Nephron progenitor cell (in vitro differentiated cells): ENCODE data around the gene DNASE1.

Experiments
- DNase-seq: peaks from one replicate; pipeline ENCODE4 v3.0.0; 2021
- H3K27ac Mint-ChIP-seq: 2 replicates; pipeline ENCODE4 v1.8.0; 2021; ENCODE audit warnings: mild to moderate bottlenecking, moderate library complexity, mixed read lengths
- H3K27me3 Mint-ChIP-seq: 2 replicates; pipeline ENCODE4 v1.8.0; 2021; ENCODE audit warnings: mild to moderate bottlenecking, low read depth, mixed read lengths; ENCODE audit not compliant: poor library complexity
- H3K36me3 Mint-ChIP-seq: 2 replicates; pipeline ENCODE4 v1.8.0; 2021; ENCODE audit warnings: low read depth, mixed read lengths
- H3K4me1 Mint-ChIP-seq: 2 replicates; pipeline ENCODE4 v1.8.0; 2021; ENCODE audit warnings: mixed read lengths
- H3K4me3 Mint-ChIP-seq: 2 replicates; pipeline ENCODE4 v1.8.0; 2021; ENCODE audit warnings: mild to moderate bottlenecking, moderate library complexity, mixed read lengths
- H3K9me3 Mint-ChIP-seq: 2 replicates; pipeline ENCODE4 v1.8.0; 2021; ENCODE audit warnings: mild to moderate bottlenecking, moderate library complexity, mixed read lengths
- TF ChIP-seq, protein P1 (sequence below): fragments of 200-600 bp; sonication (generic); IDR thresholded peaks from 2 replicates; pipeline ENCODE4 v1.5.0; 2021; ENCODE audit warnings: antibody characterized with exemption

The DNASE1 gene

DNA sequence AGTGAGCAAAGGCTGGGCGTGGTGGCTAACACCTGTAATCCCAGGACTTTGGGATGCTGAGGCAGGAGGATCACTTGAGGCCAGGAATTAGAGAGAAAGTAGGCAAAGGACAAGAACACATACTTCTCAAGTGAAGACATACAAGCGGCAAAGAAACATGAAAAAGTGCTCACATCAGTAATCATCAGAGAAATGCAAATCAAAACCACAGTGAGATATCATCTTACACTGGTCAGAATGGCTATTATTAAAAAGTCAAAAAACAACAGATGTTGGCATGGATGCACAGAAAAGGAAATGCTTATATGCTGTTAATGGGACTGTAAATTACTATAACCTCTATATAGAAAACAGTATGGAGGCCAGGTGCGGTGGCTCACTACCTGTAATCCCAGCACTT lies 30.8 kb upstream of the DNASE1 start:
- H3K4me1 Mint-ChIP-seq, result no peaks in the 10 kb centered on the region
- peaks cover 4% of the 10 kb centered on the region for H3K36me3 Mint-ChIP-seq
- peaks cover 2% of the 10 kb centered on the region for H3K9me3 Mint-ChIP-seq
- DNase-seq, result no peak
- H3K27ac Mint-ChIP-seq, result no peak overlapping the region
- H3K27me3 Mint-ChIP-seq, result no peaks in the 10 kb centered on the region
- TF ChIP-seq, protein P1, sequence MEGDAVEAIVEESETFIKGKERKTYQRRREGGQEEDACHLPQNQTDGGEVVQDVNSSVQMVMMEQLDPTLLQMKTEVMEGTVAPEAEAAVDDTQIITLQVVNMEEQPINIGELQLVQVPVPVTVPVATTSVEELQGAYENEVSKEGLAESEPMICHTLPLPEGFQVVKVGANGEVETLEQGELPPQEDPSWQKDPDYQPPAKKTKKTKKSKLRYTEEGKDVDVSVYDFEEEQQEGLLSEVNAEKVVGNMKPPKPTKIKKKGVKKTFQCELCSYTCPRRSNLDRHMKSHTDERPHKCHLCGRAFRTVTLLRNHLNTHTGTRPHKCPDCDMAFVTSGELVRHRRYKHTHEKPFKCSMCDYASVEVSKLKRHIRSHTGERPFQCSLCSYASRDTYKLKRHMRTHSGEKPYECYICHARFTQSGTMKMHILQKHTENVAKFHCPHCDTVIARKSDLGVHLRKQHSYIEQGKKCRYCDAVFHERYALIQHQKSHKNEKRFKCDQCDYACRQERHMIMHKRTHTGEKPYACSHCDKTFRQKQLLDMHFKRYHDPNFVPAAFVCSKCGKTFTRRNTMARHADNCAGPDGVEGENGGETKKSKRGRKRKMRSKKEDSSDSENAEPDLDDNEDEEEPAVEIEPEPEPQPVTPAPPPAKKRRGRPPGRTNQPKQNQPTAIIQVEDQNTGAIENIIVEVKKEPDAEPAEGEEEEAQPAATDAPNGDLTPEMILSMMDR, result no peak
- H3K4me3 Mint-ChIP-seq, result no peak overlapping the region

DNA sequence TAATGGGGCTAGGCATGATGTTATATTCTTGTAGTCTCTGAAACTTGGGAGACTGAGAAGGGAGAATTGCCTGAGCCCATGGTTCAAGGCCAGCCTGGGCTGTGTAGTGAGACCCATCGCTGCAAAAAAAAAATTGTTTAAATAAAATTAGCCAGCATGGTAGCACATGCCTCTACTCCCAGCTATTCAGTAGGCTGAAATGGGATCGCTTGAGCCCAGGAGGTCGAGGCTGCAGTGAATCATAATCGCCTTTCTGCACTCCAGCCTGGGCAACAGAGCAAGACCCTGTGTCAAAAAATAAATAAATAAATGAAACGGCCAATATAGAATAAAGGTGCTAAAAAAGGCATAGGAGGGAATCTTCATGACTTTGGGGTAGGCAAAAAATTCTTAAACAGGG lies 29.2 kb upstream of the DNASE1 start:
- Mint-ChIP-seq H3K4me3 (no peak overlapping the region), H3K36me3 (peaks cover 2% of the 10 kb centered on the region), H3K27ac (no peak overlapping the region), H3K4me1 (no peaks in the 10 kb centered on the region), H3K9me3 (no peaks in the 10 kb centered on the region), H3K27me3 (no peaks in the 10 kb centered on the region)
- DNase-seq, result no peak
- TF ChIP-seq, protein P1, result no peak

DNA sequence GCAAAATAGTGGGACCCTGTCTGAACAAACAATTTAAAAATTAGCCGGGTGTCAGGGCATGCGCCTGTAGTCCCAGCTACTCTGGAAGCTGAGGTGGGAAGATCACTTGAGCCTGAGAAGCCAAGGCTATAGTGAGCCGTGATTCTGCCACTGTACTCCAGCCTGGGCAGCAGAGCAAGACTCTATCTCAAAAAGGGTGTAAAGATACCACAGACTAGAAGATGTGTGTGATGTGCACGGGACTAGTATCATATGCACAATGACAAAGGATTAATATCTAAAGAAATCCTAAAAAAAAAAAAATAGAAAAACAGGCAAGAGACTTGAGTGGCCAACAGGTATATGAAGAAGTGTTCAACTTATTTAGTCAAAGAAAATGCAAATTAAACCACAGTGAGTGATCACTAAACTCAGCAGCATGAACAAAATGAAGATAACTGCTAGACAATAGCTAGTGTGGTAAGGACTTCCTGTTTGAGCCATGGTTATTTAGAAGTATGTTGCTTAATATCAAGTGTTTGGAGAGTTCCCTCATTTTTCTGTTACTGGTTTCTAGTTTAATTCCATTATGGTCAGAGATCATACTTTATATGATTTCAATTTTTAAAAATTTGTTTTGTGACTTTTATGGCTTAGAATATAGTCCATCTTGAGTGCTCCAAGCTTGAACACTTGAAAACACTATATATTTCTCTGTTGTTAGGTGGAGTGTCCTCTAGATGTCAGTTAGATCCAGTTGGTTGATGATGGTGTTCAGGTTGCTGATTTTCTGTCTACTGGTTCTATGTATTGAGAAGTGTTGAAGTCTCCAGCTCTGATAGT lies 28.4 kb upstream of the DNASE1 start:
- Mint-ChIP-seq H3K9me3 (no peaks in the 10 kb centered on the region), H3K36me3 (peaks cover 5% of the 10 kb centered on the region), H3K4me3 (no peak overlapping the region)

DNA sequence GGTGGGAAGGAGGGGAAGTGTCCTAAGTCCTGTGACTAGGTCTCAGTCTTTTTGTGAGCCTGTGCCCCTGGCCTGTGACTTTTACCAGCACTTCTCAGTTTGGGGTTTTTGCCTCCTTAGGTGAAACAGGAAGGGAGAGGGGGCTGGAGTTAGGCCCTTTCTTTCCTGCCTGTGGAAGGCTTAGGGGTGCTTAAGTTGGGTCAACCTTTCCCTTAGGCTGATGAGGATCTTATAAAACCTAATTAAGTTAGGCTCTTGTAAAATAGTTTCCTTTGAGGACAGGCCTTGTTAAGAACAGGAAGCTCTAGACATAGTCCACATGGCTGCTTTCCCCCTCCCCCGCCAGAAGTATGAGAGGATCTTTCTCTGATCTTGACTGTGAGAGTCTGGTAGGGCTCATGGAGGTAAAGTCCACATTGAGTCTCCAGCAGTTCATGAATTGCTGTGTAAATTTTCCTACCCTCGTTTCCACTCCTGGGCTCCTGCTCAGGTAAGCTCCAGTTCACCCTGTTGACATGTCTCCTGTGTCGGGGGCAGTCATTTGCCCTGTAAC lies 17.0 kb upstream of the DNASE1 start:
- Mint-ChIP-seq H3K27me3 (no peaks in the 10 kb centered on the region), H3K9me3 (peaks cover 26% of the 10 kb centered on the region), H3K27ac (no peak overlapping the region), H3K4me3 (no peak overlapping the region), H3K36me3 (peaks cover 17% of the 10 kb centered on the region), H3K4me1 (peaks cover 25% of the 10 kb centered on the region)
- TF ChIP-seq, protein P1, result no peak
- no peak for DNase-seq

More for the DNA sequence above, 28.4 kb upstream of the DNASE1 start:
- Mint-ChIP-seq H3K27me3 (no peaks in the 10 kb centered on the region), H3K27ac (no peak overlapping the region), H3K4me1 (no peaks in the 10 kb centered on the region)
- DNase-seq, result no peak
- TF ChIP-seq, protein P1, result no peak

GRCh38 chr16:3638916-3639644 lies 15.4 kb upstream of the DNASE1 start:
- Mint-ChIP-seq H3K27ac (no peak overlapping the region), H3K4me1 (peaks cover 35% of the 10 kb centered on the region), H3K4me3 (no peak overlapping the region), H3K27me3 (no peaks in the 10 kb centered on the region), H3K9me3 (peaks cover 26% of the 10 kb centered on the region), H3K36me3 (peaks cover 17% of the 10 kb centered on the region)
- no peak for DNase-seq
- TF ChIP-seq, protein P1, result no peak
